Gastrocnemius medialis (tissue), 4 donors: ENCODE results near the gene SGCD. TPM values are rescaled to one million over a fixed set of nuclear protein-coding genes. Genes with fewer than 3 reads are reported as not detected.

Source experiments
- ATAC-seq, 2 donors: fragments of 150-250 bp; one replicate each; pipeline ENCODE4 v1.9.1; 2016
- DNase-seq, 2 donors: peaks; one replicate each; pipeline ENCODE4 v3.0.0-alpha.2; 2019
- H3K27ac ChIP-seq, 4 donors: fragments of 200-600 bp; sonication (generic); 1 replicate in 1 of 4; 2 replicates in 3 of 4; pipeline ENCODE4 v1.5.1; 2016 to 2018; ENCODE audit warnings: mild to moderate bottlenecking in 2 of 4, moderate library complexity in 1 of 4
- H3K27me3 ChIP-seq, 3 donors: fragments of 200-600 bp; sonication (generic) in 2 of 3; 1 replicate in 1 of 3; 2 replicates in 2 of 3; pipeline versions ENCODE4 v1.5.1 to v1.6.0; 2016 to 2019; ENCODE audit warnings: mild to moderate bottlenecking in 1 of 3, moderate library complexity in 1 of 3
- H3K36me3 ChIP-seq, 2 donors: fragments of 200-600 bp; sonication (generic) in 1 of 2; one replicate each; pipeline ENCODE4 v1.5.1; 2017 to 2018
- H3K4me1 ChIP-seq, 2 donors: fragments of 200-600 bp; sonication (generic) in 1 of 2; one replicate each; pipeline ENCODE4 v1.5.1; 2016 to 2017; ENCODE audit warnings: mild to moderate bottlenecking in 2 of 2
- H3K4me3 ChIP-seq, 4 donors: fragments of 200-600 bp; sonication (generic) in 3 of 4; 1 replicate in 1 of 4; 2 replicates in 3 of 4; pipeline ENCODE4 v1.5.1; 2016 to 2019; ENCODE audit warnings: mild to moderate bottlenecking in 2 of 4
- H3K9me3 ChIP-seq, 3 donors: fragments of 200-600 bp; sonication (generic) in 2 of 3; 1 replicate in 1 of 3; 2 replicates in 2 of 3; pipeline ENCODE4 v1.5.1; 2016 to 2019
- CTCF ChIP-seq, 5 experiments: fragments of 450-650 bp in 3 of 5; fragments of 200-600 bp in 2 of 5; sonication (generic) in 2 of 5; IDR thresholded peaks in 4 of 5; conservative IDR thresholded peaks in 1 of 5; 1 replicate in 4 of 5; 2 replicates in 1 of 5; pipeline ENCODE4 v1.5.1; 2016 to 2019; ENCODE audit warnings: antibody characterized with exemption in 5 of 5, mild to moderate bottlenecking in 3 of 5, moderate library complexity in 3 of 5
- POLR2A ChIP-seq, 2 donors: fragments of 450-650 bp; IDR thresholded peaks; one replicate each; pipeline ENCODE4 v1.6.1; 2017; ENCODE audit warnings: antibody characterized with exemption in 2 of 2, mild to moderate bottlenecking in 2 of 2, moderate library complexity in 2 of 2
- in situ Hi-C, 4 donors: fragments of 200-750 bp; cut with MboI; loops; one replicate each; pipeline versions ENCODE4 v1.15.0 to v1.8.0; 2017; ENCODE audit warnings: low sequenced_read_pairs in 4 of 4
- intact Hi-C: fragments of 100-400 bp; cut with DNase I; formaldehyde crosslinking; loops from one replicate; pipeline ENCODE4 v1.15.1; 2023; ENCODE audit warnings: low total_unique reads
- total RNA-seq, 4 donors: library from RNA; depleted of rRNA; stranded (reverse); fragments of >200 nt; gene quantifications; one replicate each; pipeline versions ENCODE4 v1.1.0 to v1.2.3, GENCODE V29; 2016

Gene SGCD
- total RNA-seq, 4 donors from 2014 or later = 8.2 to 53.5 (median 35.8) TPM

GRCh38 chr5:156591631-156592030 lies 264.7 kb downstream of the SGCD start:
- ATAC-seq (no peak), DNase-seq (no peak)
- Histone ChIP-seq H3K36me3 (no peaks in the 10 kb centered on the region), H3K4me3 (no peak overlapping the region), H3K27ac (peak overlapping the region in 1 of 4 donors; percentile 29), H3K27me3 (no peaks in the 10 kb centered on the region), H3K9me3 (no peaks in the 10 kb centered on the region), H3K4me1 (peaks cover 10 to 28% of the 10 kb centered on the region in 2 donors)
- TF ChIP-seq CTCF (IDR thresholded peaks at IDR 0.05 in 4 of 5, conservative IDR thresholded peaks at IDR 0.05 in 1 of 5) = no peak
- no peak for TF ChIP-seq POLR2A (IDR thresholded peaks at IDR 0.05)
- intact Hi-C loops = loop anchor here (10.0 kb wide), 1 partner anchor 1737 kb away; the partner anchor contains the start of genes CNOT8 and FAXDC2
- in situ Hi-C loops = no loop called here

- peaks cover 4 to 21% of the 10 kb centered on the region in 2 donors for H3K4me1 ChIP-seq
- intact Hi-C loops = loop anchor here (10.0 kb wide), 1 partner anchor 1739 kb away; the partner anchor contains the start of genes CNOT8 and FAXDC2
Measured at GRCh38 chr5:156593546-156593945, 266.6 kb downstream of the SGCD start.

GRCh38 chr5:156594406-156594805 lies 267.4 kb downstream of the SGCD start:
- ATAC-seq = no peak
- in situ Hi-C loops (no loop called here), intact Hi-C loops (loop anchor here (2.0 to 10.0 kb wide), 2 partner anchors 266 to 1740 kb away; partner anchors contain the start of genes CNOT8 and FAXDC2)
- no peak overlapping the region for H3K4me3 ChIP-seq
- DNase-seq = no peak
- no peaks in the 10 kb centered on the region for H3K9me3 ChIP-seq
- peaks cover 4 to 21% of the 10 kb centered on the region in 2 donors for H3K4me1 ChIP-seq
- H3K27ac ChIP-seq = peak overlapping the region; percentile 53 to 86 (median 71)
- TF ChIP-seq POLR2A (IDR thresholded peaks at IDR 0.05) (no peak), CTCF (IDR thresholded peaks at IDR 0.05 in 4 of 5, conservative IDR thresholded peaks at IDR 0.05 in 1 of 5) (no peak)
- H3K27me3 ChIP-seq = no peaks in the 10 kb centered on the region
- no peaks in the 10 kb centered on the region for H3K36me3 ChIP-seq

More at GRCh38 chr5:156593546-156593945, 266.6 kb downstream of the SGCD start:
- Histone ChIP-seq H3K36me3 (no peaks in the 10 kb centered on the region), H3K27me3 (no peaks in the 10 kb centered on the region), H3K9me3 (no peaks in the 10 kb centered on the region), H3K27ac (peak overlapping the region; percentile 47 to 86 (median 71)), H3K4me3 (no peak overlapping the region)
- DNase-seq = no peak
- no peak for TF ChIP-seq CTCF (IDR thresholded peaks at IDR 0.05 in 4 of 5, conservative IDR thresholded peaks at IDR 0.05 in 1 of 5)
- no peak for TF ChIP-seq POLR2A (IDR thresholded peaks at IDR 0.05)
- in situ Hi-C loops = no loop called here
- no peak for ATAC-seq

GRCh38 chr5:156595132-156595787 lies 268.3 kb downstream of the SGCD start:
- peak overlapping the region; percentile 53 to 86 (median 71) for H3K27ac ChIP-seq

More at GRCh38 chr5:156595132-156595787, 268.3 kb downstream of the SGCD start:
- H3K4me1 ChIP-seq = peaks cover 4 to 21% of the 10 kb centered on the region in 2 donors
- no peaks in the 10 kb centered on the region for H3K36me3 ChIP-seq
- H3K27me3 ChIP-seq = no peaks in the 10 kb centered on the region
- ATAC-seq = peak; percentile 96 to 99
- no peak for TF ChIP-seq POLR2A (IDR thresholded peaks at IDR 0.05)
- peak in 3 of 5 experiments; percentile 29 to 42 (median 33) for TF ChIP-seq CTCF (IDR thresholded peaks at IDR 0.05 in 4 of 5, conservative IDR thresholded peaks at IDR 0.05 in 1 of 5)
- intact Hi-C loops = loop anchor here (2.0 to 10.0 kb wide), 3 partner anchors 113 to 1740 kb away; partner anchors contain the start of genes CNOT8 and FAXDC2
- no peak overlapping the region for H3K4me3 ChIP-seq
- peak; percentile 65 to 87 for DNase-seq
- in situ Hi-C loops = no loop called here
- H3K9me3 ChIP-seq = no peaks in the 10 kb centered on the region
